Activated CD4-positive, alpha-beta T cell treated with anti-CD3 and anti-CD28 coated beads for 1 hour (primary cell): ENCODE data around the gene ABR.
"Not testable (repeated sequence)": the region's sequence is repeated elsewhere in the genome, so short reads cannot be mapped to it uniquely, and the experiment has no call there.

Experiments
- DNase-seq: peaks from one replicate; pipeline ENCODE4 v3.0.0-alpha.2; 2020

The ABR gene

GRCh38 chr17:978103-979093, 201.4 kb downstream of the ABR start:
- no peak for DNase-seq

GRCh38 chr17:977166-977565, 202.6 kb downstream of the ABR start:
- no peak for DNase-seq

GRCh38 chr17:976312-976711, 203.5 kb downstream of the ABR start:
- no peak for DNase-seq

GRCh38 chr17:975371-975915, 204.3 kb downstream of the ABR start:
- DNase-seq: no peak

- DNase-seq: not testable (repeated sequence)
Observed at GRCh38 chr17:974778-975177, 205.0 kb downstream of the ABR start.

GRCh38 chr17:973053-973452, 206.7 kb downstream of the ABR start:
- no peak for DNase-seq

GRCh38 chr17:971861-972260, 207.9 kb downstream of the ABR start:
- not testable (repeated sequence) for DNase-seq

- no peak for DNase-seq
Observed at GRCh38 chr17:970364-970763, 209.4 kb downstream of the ABR start.

- DNase-seq: no peak
Observed at GRCh38 chr17:969811-970355, 209.9 kb downstream of the ABR start.

GRCh38 chr17:968812-969730, 210.7 kb downstream of the ABR start:
- DNase-seq: no peak

GRCh38 chr17:967122-967521, 212.7 kb downstream of the ABR start:
- DNase-seq: no peak

- DNase-seq: no peak
Observed at GRCh38 chr17:965311-965989, 214.3 kb downstream of the ABR start.

- DNase-seq: no peak
Observed at GRCh38 chr17:964876-965275, 214.9 kb downstream of the ABR start.

- DNase-seq: no peak
Observed at GRCh38 chr17:962670-963069, 217.1 kb downstream of the ABR start.

GRCh38 chr17:962166-962565, 217.6 kb downstream of the ABR start:
- no peak for DNase-seq

- no peak for DNase-seq
Observed at GRCh38 chr17:958712-959451, 220.9 kb downstream of the ABR start.

- DNase-seq: no peak
Observed at GRCh38 chr17:957856-958421, 221.8 kb downstream of the ABR start.

- no peak for DNase-seq
Observed at GRCh38 chr17:956905-957304, 222.9 kb downstream of the ABR start.

GRCh38 chr17:954431-955164, 225.2 kb downstream of the ABR start:
- DNase-seq: no peak

GRCh38 chr17:953767-954166, 226.0 kb downstream of the ABR start:
- DNase-seq: no peak
